ENCODE data around the gene ITGB8.
"Not testable (repeated sequence)": the region's sequence is repeated elsewhere in the genome, so short reads cannot be mapped to it uniquely, and the experiment has no call there.

The ITGB8 gene

DNA sequence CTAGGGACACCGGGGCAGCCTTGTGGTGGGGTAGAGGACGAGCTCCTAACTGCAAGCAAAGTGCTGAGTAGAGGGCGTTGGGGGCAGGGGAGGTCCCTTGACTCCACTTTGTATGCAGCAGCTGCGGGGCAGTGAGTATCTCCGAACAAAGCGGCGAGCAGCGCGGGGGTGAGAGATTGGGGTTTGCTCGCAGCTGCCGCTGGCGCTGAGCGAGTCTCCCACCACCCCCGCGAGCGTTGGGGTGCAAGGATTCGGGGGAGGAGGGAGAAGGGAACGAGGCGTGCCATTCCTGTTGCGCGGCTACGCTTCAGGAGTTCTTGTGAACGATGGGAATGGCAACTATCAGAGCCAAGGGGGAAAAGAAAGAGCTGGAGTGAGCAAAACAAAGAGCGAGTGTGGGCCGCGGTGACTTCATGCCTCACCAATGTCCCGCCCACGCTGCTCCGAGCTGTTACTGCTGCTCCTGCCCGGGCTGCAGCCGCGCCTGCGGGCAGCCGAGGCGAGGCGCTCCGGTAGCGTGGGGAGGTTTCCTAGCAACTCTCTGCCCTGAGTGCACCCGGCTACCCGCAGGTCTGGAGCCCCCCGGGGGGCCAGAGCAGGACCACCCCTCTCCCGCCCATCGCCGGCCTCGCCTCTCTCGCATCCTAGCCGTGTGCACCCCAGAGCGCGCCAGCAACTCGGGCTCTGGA lies at the start of gene ITGB8:
ITGB8 (plus strand) TSS at position 662 of the 689 bp plus-strand sequence. CDS start 907 bp downstream, outside the sequence.
- DNase-seq (ENCODE audit: low read depth, low spot score): peak; percentile 93

DNA sequence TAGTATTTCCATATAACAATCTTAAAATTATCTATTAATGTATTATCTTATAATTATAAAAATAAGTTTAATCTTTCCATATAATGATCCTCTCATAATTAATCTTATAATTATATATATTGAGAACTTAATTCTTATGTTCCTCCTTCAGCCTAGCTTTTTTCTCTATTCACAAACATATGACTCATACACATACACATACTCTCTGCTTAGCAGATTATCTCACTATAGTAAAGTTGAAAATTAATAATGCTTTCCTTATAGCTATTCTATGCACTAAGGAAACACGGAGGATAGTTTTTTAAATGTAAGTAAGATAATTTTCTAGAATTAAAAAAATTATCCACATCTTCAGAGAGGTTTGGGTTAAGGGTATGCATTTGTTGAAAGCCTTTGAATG lies 47.7 kb upstream of the ITGB8 start:
- DNase-seq (ENCODE audit: low read depth, low spot score): no peak

DNA sequence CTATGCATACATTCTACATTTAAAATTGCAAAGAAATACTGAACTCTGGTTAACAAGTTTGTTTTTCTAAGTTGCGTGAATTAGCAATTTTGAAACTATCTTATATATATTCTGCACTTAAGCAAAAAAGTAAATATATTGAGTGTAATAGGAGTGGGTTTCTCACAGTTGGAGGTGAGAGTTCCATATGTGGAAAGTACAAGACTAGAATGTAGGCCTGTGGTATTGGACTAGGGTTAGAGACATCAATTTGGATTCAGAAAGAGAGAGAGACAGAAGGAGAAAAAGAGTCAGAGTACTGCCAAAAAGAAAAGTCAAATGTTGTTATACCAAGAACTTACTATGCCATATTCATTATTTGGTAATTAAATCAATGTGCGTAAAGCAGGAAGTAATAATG lies 47.3 kb upstream of the ITGB8 start:
- no peak for DNase-seq (ENCODE audit: low read depth, low spot score)

DNA sequence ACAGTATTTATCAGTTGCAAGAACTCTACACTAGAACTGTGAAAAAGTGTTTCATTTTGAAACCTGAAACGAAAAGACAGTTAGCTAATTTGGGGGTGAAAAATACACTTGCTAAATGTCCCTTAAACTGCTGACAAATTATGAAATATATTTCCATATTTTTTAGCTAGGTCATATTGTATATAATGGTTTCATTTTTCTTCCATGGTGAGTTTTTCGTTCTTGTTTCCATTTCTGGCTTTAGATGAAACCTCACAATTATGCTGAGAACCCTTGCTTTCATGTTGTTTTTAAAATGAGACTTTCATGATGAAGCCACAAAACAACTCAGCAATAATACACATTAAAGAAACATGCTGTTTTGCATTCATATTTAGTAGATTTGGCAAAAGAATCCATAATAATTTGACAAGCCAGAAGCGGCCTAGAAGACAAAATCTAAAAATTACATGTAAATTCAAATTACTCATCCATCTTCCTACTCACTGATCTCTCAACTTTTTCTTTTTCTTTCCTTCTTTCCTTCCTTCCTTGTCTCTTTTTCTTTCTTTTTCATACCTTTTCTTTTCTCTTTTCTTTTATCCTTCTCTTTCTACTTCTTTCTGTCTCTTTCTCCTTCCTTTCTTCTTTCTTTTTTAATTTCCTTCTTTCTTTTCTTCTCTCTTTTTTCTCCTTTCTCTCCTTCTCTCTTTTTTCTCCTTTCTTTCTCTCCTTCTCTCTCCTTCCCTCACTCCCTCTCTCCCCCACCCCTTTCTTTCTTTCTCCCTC lies 46.5 kb upstream of the ITGB8 start:
- no peak for DNase-seq (ENCODE audit: low read depth, low spot score)

DNA sequence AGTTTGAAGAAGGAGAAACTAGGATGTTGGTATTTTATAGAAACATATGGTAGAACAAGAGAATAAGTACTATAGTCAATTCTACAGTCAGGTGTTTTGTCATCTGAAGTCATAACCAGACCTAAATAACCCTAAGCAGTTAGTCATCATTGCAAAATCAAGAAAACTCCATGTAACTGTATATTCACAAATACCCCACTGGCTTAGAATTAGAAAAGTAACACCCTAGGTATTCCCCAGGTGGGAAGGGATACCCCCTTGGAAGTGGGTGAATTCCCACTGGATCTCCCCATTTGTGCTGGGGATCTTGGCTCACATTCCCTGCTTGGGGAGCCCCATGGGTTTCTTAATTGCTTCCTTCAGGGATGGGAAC lies 45.9 kb upstream of the ITGB8 start:
- DNase-seq (ENCODE audit: low read depth, low spot score): no peak

DNA sequence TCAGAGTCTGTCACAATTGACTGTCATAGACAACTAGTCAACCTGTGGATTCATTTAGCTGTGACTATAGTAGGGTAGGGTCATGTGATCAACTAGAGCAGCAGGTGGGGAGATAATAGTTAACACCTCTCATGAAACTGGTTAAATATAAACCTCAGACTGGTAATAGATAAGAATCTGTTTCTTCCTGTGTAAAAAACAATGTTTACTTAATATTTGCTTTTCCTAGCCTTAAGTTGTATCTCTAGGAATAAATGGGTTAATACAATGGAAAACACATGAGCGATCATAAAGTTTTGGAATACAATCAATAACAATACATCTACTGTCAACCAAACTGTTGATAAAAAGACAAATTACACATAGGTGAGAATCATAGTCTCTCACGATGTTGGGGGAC lies 43.4 kb upstream of the ITGB8 start:
- no peak for DNase-seq (ENCODE audit: low read depth, low spot score)

DNA sequence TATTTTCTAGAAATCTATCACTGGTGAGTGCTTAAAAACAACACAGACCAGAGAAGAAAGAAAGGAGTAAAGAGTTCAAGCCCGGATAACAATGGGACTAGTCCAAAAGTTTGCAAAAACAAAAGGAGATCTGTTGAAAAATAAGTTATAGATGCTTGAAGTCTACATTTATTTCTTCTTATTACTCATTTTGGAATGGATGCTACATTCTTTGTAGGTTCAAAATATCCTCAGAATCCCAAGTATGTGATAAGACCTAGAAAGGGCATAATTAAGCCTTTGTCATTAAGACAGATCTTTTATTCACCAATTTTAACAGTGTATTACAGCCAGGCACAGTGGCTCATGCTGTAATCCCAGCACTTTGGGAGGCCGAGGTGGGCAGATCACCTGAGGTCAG lies 42.7 kb upstream of the ITGB8 start:
- DNase-seq (ENCODE audit: low read depth, low spot score): no peak

DNA sequence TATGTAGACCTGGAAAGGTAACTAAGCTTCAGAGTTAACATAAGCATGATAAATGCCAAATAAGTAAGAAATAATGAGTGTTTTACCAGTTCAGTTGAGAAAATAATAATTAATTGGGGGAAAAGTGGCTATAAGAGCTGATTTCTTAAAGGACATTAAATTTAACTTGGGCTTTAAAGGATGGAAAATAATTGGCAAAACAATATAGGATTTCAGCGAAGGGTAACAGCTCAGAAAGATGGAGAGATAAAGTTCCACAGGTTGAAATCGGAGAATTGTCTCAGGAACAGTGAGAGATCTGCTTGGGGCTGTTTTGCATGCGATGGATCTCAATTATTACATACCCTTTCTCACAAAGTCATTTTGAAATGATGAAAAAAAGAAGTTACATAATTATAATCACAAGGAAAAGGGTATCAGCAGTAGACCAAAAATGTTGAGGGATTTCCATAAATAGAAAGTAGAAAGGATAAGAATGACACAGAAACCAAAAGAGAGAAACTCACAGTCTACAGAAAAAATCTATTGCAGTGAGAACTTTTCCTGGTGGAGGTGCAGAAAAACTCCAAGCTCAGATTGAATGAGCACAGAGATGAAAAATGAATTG lies 40.1 kb upstream of the ITGB8 start:
- no peak for DNase-seq (ENCODE audit: low read depth, low spot score)

DNA sequence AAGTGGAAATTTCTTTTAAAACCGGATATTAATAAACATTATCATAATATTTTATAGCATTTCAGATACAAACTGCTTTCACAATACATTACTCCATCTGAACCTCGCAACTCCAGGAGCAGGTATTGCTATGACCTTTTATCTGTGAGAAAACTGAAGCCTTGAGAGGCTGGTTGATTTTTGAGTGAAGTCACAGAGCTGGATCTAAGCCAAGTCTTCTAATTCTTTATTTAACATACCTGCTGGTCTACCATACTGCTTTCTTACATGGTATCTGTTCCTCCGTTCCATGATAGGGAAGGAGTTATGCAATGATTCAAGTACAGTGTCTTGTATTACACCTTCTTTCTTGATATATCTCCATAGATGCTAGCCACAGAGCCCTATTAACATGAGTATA lies 37.4 kb upstream of the ITGB8 start:
- no peak for DNase-seq (ENCODE audit: low read depth, low spot score)

DNA sequence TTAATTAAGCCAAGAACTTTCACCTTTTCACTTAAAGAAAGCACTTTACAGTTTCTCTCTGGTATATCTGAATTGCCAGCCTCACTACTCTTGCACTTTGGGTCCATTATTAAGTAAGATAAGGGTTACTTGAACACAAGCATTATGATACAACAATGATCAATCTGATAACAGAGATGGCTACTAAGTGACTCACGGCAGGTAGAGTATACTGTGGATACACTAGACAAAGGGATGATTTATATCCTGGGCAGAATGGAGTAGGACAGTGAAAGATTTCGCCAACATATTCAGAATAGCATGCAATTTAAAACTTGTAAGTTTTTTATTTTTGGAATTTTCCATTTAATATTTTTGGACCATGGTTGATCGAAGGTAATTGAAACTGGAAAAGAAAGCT lies 34.3 kb upstream of the ITGB8 start:
- no peak for DNase-seq (ENCODE audit: low read depth, low spot score)

DNA sequence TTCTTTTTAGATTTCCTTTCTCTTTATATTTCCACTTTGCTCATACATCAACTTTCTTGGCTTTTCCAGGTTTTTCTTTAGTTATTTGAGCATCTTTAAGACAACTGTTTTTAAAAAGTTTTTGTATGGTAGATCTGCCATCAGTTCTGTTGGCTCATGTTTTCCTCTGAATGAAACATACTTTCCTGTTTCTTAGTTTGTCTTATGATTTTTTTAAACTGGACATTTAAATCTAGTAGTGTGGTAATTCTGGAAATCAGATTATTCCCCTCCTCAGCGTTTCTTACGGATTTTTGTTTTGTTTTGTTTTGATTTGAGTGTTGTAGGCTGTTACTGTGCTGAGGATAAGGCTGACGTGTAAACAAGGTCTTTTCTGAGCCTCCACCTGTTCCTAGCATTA lies 33.8 kb upstream of the ITGB8 start:
- no peak for DNase-seq (ENCODE audit: low read depth, low spot score)

DNA sequence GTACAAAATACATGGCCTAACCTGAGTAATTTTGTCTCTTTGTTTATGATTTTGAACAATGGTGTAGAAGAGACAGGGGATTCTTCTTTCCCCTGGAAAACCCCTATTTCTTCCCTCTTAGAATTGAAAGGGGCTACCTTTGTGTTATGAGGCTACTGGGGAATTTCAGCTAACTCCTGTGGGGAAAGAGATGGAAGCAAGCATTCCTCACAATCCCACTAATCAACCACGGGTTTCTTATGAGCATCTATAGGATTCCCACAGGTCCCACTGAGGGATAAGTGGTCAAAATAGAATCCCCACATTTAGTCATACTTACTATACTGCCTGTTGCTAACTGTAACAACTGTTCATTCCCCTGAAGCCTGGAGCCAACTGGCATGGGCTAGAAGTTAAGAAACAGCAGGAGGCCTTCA lies 32.2 kb upstream of the ITGB8 start:
- no peak for DNase-seq (ENCODE audit: low read depth, low spot score)

DNA sequence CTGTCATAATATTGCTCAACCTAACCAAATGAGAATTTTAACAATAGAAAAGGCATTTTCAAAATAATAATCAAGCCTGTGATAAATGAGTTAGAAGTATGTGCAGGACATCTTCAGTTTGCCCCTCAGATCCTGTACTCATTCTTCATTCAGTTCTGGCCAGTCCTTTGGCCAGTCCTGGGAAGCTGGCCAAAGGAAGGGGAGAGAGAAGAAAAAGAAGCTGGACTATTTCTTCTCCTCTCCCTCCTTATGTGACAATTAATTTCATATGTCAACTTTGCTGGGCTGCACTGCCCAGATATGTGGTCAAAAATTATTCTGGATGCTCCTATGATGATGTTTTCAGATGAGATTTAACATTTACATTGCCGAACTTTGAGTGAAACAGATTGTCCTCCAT lies 31.6 kb upstream of the ITGB8 start:
- no peak for DNase-seq (ENCODE audit: low read depth, low spot score)

DNA sequence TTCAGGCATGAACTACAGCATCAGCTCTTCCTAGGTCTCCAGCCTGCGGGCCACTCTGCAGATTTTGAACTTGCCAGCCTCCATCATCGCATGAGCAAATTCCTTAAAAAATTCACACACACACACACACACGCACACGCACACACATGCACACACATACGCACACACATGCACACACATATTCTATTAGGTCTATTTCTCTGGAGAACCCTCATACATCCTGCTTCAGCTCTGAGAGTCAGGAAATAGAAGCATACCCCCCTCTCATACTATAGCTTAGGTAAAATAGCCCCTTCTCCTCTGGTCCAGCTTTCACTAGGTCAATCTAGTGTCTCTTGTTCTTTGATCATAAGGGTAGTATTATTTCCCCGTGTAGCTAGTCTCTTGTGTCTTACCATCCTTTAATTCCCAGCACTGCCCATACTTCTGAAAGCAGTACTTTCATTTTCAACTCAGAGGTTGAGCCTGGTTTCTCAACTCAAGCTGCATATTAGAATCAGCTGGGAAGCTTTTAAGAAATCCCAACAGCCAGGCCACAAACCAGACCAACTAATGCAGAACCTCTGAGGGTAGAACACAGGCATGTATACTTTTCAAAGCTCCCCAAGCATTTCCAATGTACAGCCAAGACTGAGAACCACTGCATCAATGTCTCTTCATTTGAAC lies 30.9 kb upstream of the ITGB8 start:
- no peak for DNase-seq (ENCODE audit: low read depth, low spot score)

DNA sequence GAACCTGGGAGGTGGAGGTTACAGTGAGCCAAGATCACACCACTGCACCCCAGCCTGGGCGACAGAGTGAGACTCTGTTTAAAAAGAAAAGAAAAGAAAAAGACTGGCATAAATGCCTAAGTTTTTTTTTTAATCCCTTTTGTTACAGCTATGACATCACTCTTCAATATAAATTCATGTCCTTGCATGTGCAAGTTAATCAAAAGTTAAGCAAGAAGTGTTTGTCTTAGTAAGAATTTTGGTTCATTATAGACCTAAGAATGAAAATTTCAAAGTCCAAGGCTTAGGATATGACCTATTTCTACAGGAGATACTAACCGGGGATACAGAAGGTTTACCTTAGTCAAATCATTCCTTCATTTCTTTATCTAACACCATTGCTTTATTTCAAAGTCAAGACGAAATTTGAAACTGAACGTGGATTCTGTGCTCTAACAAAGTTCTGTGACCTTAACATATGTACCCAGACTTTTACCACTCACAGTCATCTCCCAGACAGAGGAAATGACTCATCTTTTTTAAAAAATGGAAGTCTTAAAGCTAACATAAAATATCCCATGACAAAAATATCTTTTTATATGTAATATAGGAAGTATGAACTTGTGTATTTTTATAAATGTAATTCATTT lies 29.3 kb upstream of the ITGB8 start:
- no peak for DNase-seq (ENCODE audit: low read depth, low spot score)

DNA sequence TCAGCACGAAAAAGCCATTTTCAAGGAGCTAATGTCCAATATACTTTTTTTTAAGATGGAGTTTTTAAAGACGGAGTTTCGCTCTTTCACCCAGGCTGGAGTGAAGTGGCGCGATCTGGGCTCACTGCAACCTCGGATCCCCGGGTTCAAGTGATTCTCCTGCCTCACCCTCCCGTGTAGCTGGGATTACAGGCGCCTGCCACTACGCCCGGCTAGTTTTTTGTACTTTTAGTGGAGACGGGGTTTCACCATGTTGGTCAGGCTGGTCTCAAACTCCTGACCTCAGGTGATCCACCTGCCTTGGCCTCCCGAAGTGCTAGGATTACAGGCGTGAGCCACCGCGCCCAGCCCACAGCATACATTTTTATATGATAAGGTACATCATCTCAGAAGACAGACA lies 28.4 kb upstream of the ITGB8 start:
- not testable (repeated sequence) for DNase-seq (ENCODE audit: low read depth, low spot score)

DNA sequence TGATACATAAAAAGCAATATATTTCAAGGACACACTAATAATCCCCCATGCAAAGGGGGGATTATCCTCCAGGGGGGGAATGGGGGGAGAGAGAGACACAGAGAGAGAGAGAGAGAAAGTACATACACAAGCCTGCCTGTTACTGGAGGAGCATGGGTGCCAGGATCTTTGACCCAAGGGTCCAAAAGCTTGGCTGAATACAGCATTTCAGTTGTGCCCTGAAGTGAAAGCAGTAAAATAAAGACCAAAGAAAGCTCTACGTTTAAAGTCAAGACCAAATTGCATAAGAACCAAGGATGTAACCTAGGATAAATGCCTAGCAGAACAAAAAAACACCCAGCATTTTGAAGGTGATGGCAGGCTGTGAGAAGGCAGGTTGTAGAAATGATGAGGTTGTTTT lies 27.8 kb upstream of the ITGB8 start:
- no peak for DNase-seq (ENCODE audit: low read depth, low spot score)

DNA sequence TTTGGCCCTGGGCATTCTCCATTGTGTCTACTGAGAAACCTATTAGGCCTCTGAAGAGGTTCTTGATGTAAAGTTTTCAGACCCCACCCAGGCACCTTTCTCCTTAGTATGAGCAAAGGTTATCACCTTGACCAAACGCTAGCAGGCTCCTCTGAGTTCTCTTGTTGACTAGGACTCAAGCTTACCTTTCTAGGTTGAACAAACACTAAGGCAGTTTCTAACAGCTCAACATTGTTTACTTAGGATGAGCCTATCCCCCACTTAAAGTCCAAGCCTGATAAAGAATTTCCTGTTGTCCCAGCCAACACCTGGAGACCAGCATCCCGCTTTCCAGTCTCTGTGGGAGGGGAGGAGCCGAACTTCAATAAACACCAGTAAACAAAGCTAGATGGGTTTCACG lies 26.3 kb upstream of the ITGB8 start:
- peak; percentile 9 for DNase-seq (ENCODE audit: low read depth, low spot score)

DNA sequence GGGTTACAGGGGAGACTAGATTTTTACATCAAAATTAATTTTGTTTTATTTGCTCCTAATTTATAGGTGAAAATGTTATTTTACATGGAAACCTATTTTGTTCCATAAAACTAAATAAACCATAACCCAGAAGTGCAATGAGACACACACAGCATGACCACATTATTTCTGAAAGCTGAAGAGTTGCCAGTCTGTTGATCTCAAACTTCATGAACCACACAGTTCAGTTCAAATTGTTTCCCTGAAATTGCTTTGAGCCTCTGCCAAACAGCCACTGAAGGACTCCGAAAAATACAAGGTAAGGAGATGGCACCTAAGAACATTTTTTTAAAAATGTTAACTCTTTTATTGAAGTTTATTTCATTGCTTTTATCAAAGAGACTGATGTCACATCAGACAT lies 25.0 kb upstream of the ITGB8 start:
- no peak for DNase-seq (ENCODE audit: low read depth, low spot score)

DNA sequence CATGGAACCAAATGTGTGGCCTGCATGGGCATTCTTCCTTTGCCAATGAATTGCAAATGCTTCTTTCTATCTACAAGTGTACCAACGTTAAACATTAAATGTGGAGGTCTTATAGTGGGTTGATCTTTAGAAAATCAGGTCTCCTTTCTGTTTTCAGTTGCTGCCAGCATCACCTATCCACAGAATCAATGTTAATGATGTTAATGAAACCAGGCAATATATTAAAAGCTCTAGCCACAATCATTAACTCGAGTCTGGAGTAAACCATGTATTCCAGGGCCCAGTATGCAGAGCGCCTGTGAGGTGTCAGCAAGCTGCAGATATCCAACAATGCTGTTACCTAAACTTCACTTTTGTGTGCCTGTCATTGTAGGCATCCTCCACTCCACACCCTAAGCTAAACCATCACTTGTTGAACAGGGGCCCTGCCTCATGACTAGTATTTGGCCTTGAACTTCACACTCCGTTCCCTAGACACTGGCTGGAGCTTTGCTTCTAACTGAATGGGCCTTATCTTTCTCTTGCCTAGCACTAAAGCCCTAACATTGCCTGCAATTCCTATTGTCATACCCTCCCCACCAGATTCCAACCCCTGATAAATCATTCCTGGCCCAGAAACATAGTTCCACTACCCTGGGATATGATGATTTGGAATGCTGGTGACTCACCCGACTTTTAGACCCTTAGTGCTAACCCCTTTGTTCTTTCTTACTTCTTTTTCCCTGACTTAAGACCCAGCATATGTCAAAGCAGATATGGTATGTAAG lies 24.3 kb upstream of the ITGB8 start:
- peak; percentile 64 for DNase-seq (ENCODE audit: low read depth, low spot score)

DNA sequence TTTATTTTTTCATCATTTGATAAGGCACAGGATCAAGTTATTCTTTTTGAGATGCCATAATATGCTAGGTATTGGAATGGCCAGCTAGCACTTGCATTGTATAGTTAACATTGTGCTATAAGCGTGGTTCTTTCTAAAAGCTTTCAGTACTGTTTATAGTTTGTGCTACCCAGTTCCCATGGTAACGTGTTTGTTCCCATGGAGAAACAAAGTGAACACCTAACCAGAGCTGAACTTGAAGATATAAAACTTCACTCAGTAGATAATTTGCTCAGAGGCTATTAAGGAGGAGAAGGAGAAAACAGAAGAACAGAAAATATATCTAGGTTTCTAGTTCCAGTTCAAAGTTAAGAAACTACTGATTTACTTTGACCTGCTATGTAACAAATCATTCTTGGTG lies 23.6 kb upstream of the ITGB8 start:
- DNase-seq (ENCODE audit: low read depth, low spot score): peak; percentile 9
